Endothelial cell of hepatic sinusoid (primary cell): ENCODE data around the gene GPSM1.

Experiments
- in situ Hi-C: cut with HindIII; loops from 2 replicates; pipeline ENCODE4 v1.10.0; 2017; ENCODE audit warnings: low sequenced_read_pairs

GPSM1 gene

GRCh38 chr9:136289651-136290507 lies 37.5 kb upstream of the GPSM1 start:
- in situ Hi-C loops, result no loop called here

GRCh38 chr9:136290508-136291000 lies 36.8 kb upstream of the GPSM1 start:
- in situ Hi-C loops, result no loop called here

- in situ Hi-C loops, result no loop called here
Observed at GRCh38 chr9:136291306-136292025, 35.9 kb upstream of the GPSM1 start.

- in situ Hi-C loops, result no loop called here
Observed at GRCh38 chr9:136292026-136292538, 35.3 kb upstream of the GPSM1 start.

- in situ Hi-C loops, result no loop called here
Observed at GRCh38 chr9:136292591-136293448, 34.5 kb upstream of the GPSM1 start.

- in situ Hi-C loops, result no loop called here
Observed at GRCh38 chr9:136293476-136294077, 33.8 kb upstream of the GPSM1 start.

GRCh38 chr9:136294437-136294836 lies 32.9 kb upstream of the GPSM1 start:
- in situ Hi-C loops, result no loop called here

- in situ Hi-C loops, result no loop called here
Observed at GRCh38 chr9:136295055-136295454, 32.3 kb upstream of the GPSM1 start.

- in situ Hi-C loops, result no loop called here
Observed at GRCh38 chr9:136295542-136296433, 31.6 kb upstream of the GPSM1 start.

GRCh38 chr9:136296434-136297015 lies 30.8 kb upstream of the GPSM1 start:
- in situ Hi-C loops, result no loop called here

GRCh38 chr9:136297016-136297691 lies 30.2 kb upstream of the GPSM1 start:
- in situ Hi-C loops, result no loop called here

- in situ Hi-C loops, result no loop called here
Observed at GRCh38 chr9:136297766-136298735, 29.3 kb upstream of the GPSM1 start.

GRCh38 chr9:136299116-136299515 lies 28.2 kb upstream of the GPSM1 start:
- in situ Hi-C loops, result no loop called here

- in situ Hi-C loops, result no loop called here
Observed at GRCh38 chr9:136299541-136299940, 27.8 kb upstream of the GPSM1 start.

- in situ Hi-C loops, result no loop called here
Observed at GRCh38 chr9:136300016-136300545, 27.3 kb upstream of the GPSM1 start.

GRCh38 chr9:136300866-136301265 lies 26.5 kb upstream of the GPSM1 start:
- in situ Hi-C loops, result no loop called here

GRCh38 chr9:136302527-136302926 lies 24.8 kb upstream of the GPSM1 start:
- in situ Hi-C loops, result no loop called here
